Neural cell (in vitro differentiated cells): ENCODE results near the gene TSPO.

Experiments
- CTCF ChIP-seq: fragments of 450-650 bp; IDR thresholded peaks from 2 replicates; pipeline ENCODE4 v1.5.1; 2014; ENCODE audit warnings: antibody characterized with exemption, mild to moderate bottlenecking, moderate library complexity; ENCODE audit not compliant: poor library complexity, severe bottlenecking
- EP300 ChIP-seq: fragments of 450-650 bp; conservative IDR thresholded peaks from 2 replicates; pipeline ENCODE4 v1.6.1; 2014; ENCODE audit warnings: antibody characterized with exemption, mild to moderate bottlenecking, moderate library complexity; ENCODE audit not compliant: poor library complexity, severe bottlenecking
- EZH2 ChIP-seq: fragments of 200-600, 300-800 bp; shearing (Covaris generic), sonication (generic); IDR thresholded peaks from 2 replicates; pipeline ENCODE4 v1.6.1; 2014; ENCODE audit warnings: antibody characterized with exemption, low read length, borderline replicate concordance, mild to moderate bottlenecking; ENCODE audit not compliant: insufficient read depth, poor library complexity, severe bottlenecking
- MXI1 ChIP-seq: fragments of 450-650 bp; conservative IDR thresholded peaks from 2 replicates; pipeline ENCODE4 v1.6.1; 2014; ENCODE audit warnings: antibody characterized with exemption, mild to moderate bottlenecking; ENCODE audit not compliant: poor library complexity, severe bottlenecking
- POLR2AphosphoS5 ChIP-seq: IDR thresholded peaks from 2 replicates; pipeline ENCODE4 v1.6.1; 2012
- RAD21 ChIP-seq: fragments of 450-650 bp; conservative IDR thresholded peaks from 2 replicates; pipeline ENCODE4 v1.6.1; 2014; ENCODE audit warnings: antibody characterized with exemption, mild to moderate bottlenecking, moderate library complexity
- REST ChIP-seq: IDR thresholded peaks from 2 replicates; pipeline ENCODE4 v1.6.1; 2012; ENCODE audit warnings: borderline replicate concordance
- TAF1 ChIP-seq: IDR thresholded peaks from 2 replicates; pipeline ENCODE4 v1.6.1; 2012; ENCODE audit warnings: low read depth

GRCh38 chr22:43134553-43134952 is 16.8 kb upstream of the TSPO start:
- TF ChIP-seq CTCF (no peak), MXI1 (no peak), RAD21 (no peak), EZH2 (no peak), REST (no peak), EP300 (no peak), POLR2AphosphoS5 (no peak), TAF1 (no peak)
